ENCODE data around the gene GYS1. TPM values are rescaled to one million over a fixed set of nuclear protein-coding genes. Genes with fewer than 3 reads are reported as not detected.

Gene GYS1
- polyA plus RNA-seq, 6 donors from 2014 or later = 16.0 to 24.1 (median 20.5) TPM

DNA sequence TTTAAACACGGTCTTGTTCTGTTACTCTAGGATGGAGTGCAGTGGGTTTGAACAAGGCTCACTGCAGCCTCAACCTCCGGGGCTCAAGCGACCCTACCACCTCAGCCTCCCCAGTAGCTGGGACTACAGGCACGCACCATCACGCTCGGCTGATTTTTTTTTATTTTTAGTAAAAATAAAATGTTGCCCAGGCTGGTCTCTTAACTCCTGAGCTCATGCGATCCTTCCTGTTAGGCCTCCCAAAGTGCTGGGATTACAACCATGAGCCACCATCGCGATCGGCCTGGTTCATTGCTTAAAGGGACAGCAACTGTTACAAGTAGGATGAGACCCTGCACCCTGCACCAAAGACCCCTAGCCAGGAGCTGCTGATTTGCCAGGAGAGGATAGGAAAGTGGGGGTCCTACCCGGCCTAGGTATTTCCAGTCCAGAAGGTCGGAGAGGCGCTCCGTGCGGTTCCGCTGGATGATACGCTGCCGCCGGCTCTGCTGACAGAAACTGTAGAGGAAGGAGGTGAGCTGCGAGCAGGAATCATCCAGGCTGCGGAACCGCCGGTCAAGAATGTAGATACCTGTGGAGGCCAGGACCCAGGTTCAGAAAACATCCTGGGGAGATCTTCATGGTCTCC, 22.9 kb downstream of the GYS1 start:
- ATAC-seq (ENCODE audit: low read depth in 2 of 2) = no peak
- Mint-ChIP-seq H3K4me3 (peak overlapping the region in 1 of 8 donors; percentile 9), H3K4me1 (peaks cover 26 to 33% (median 28%) of the 10 kb centered on the region in 3 donors), H3K27ac (peak overlapping the region in 1 of 6 donors; percentile 38), H3K9me3 (peaks cover 0 to 2% (median 0%) of the 10 kb centered on the region in 7 donors), H3K36me3 (peaks cover 9 to 12% of the 10 kb centered on the region in 2 donors), H3K27me3 (no peaks in the 10 kb centered on the region)
- no peak for DNase-seq

DNA sequence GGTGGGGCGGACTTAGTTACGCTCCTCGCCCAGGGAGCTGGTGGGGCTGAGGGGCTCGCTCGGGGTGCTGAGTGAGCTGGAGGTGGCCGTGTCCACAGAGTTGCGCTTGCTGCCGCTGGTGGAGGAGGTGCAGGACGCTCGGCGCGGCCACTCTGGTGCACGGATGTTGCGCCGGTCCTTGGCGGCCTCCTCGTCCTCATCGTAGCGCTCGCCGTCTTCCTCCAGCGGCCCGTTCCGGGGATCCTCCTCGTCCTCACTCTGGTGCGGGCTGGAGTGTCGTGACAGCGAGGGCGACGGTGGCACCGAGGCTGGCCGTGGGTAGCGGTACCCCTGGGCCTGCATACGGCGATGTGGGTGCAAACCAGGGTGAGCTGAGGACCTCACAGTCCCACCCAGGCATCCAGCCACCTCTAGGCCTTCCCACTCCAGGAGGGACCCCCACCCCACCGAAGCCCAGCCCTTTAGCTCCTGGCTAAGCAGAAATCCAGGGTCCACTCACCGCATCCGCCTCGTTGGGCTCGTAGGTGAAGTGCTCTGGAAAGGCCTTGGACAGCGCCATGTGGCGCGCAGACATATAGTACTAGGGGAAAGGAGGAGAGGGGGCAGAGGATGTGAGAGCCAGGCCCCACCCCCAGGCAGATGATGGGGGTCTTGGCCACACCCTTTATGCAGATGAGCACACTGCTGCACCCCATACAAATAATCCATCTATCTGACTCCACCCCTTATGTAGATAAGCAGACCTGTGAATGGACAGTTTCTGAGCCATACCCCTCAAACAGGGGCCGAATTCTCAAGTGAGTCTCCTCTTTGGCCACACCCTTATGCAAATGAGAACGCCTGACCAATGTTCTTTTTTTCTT, 23.6 kb downstream of the GYS1 start:
- DNase-seq = no peak
- no peak overlapping the region for H3K27ac Mint-ChIP-seq

DNA sequence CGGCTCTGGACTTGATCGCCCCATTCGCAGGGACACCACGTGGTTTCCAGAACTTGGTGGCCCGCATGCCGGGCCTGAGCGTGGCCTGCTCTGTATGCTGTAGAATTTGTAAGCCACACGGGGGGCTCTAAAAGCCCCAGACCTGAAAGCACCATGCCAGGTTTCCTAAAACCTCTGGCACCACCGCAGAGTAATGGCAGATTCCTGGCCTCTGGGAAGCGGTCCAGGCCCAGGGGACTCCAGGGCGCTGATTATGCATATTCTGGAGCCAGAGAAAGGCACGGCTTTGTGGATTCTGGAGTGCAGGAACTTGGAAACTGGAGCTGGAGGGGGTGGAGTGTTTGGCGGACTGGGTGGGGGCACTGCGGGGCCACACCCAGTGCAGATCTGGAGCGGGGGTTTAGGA, 24.3 kb downstream of the GYS1 start:
- Mint-ChIP-seq H3K4me1 (peaks cover 40 to 48% (median 43%) of the 10 kb centered on the region in 3 donors), H3K27ac (no peak overlapping the region), H3K4me3 (peak overlapping the region in 1 of 8 donors; percentile 44)

More for the DNA sequence above, 23.6 kb downstream of the GYS1 start:
- peak overlapping the region in 1 of 8 donors; percentile 52 for H3K4me3 Mint-ChIP-seq
- H3K36me3 Mint-ChIP-seq = peaks cover 9 to 12% of the 10 kb centered on the region in 2 donors
- no peak for ATAC-seq (ENCODE audit: low read depth in 2 of 2)
- no peaks in the 10 kb centered on the region for H3K27me3 Mint-ChIP-seq
- H3K4me1 Mint-ChIP-seq = peaks cover 33 to 41% (median 36%) of the 10 kb centered on the region in 3 donors
- peaks cover 0 to 2% (median 0%) of the 10 kb centered on the region in 7 donors for H3K9me3 Mint-ChIP-seq

DNA sequence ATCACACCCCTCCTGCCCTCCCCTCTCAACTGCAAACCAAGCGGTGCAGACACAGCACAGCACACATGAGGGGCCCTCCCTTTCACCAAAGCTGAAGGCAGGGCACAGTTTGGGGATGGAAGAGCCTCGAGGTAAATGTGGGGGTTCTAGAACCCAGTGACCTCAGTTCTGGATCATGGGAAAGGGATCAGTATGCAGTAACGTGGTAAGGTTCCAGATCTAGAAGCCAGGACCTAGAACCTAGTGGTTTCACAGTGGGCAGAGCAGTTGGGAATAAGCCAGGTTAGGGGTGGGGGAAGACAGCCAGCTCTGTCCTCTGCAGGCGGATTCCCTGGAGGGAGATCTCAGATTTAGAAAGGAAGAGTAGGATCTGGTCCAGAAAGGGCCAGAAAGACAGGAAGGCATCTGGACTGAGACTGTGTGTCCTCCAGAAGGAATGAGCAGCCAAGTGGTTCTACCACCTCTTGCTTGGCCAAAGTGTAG, 24.9 kb downstream of the GYS1 start:
- no peak for DNase-seq
- Mint-ChIP-seq H3K4me3 (peak overlapping the region in 2 of 8 donors; percentile 10 to 98), H3K4me1 (peaks cover 45 to 54% (median 49%) of the 10 kb centered on the region in 3 donors), H3K27ac (peak overlapping the region in 3 of 6 donors; percentile 17 to 92 (median 29)), H3K27me3 (no peaks in the 10 kb centered on the region), H3K9me3 (peaks cover 0 to 2% (median 0%) of the 10 kb centered on the region in 7 donors), H3K36me3 (peaks cover 9 to 12% of the 10 kb centered on the region in 2 donors)
- no peak for ATAC-seq (ENCODE audit: low read depth in 2 of 2)

More for the DNA sequence above, 24.3 kb downstream of the GYS1 start:
- no peak for ATAC-seq (ENCODE audit: low read depth in 2 of 2)
- Mint-ChIP-seq H3K36me3 (peaks cover 9 to 12% of the 10 kb centered on the region in 2 donors), H3K27me3 (no peaks in the 10 kb centered on the region), H3K9me3 (peaks cover 0 to 2% (median 0%) of the 10 kb centered on the region in 7 donors)
- no peak for DNase-seq

DNA sequence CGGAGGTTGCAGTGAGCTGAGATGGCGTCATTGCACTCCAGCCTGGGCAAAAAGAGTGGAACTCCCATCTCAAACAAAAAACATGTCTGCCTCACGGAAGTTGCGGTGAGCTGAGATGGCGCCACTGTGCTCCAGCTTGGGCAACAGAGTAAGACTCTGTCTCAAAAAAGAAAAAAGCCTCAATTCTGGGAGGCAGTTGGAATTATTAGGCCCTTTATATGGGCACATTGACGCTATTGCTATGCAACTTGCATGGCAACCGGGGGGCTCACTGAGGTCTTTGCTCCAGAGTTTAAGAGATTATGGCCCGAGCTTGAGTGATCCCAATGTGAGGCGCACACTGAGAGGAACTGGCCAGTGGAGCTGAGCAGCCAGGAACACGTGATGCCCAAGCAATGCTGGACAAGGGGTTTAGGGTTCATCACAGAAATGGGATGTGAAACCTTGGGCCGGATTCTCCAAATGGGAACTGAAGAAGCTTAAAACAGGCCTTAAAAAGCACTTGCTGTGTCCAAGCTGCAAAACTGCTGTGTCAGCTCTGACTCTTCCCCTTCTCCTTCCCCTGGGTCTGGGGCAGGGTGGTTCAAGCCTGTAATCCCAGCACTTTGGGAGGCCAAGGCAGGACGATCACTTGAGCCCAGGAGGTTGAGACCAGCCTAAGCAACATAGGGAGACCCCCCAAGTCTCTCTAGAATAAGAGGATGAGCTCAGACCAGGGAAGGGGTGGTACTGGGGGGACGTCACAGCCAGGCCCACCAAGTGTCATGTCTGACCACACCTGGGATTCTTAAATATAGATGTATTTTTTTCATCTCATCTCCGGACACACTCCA, 25.5 kb downstream of the GYS1 start:
- H3K4me1 Mint-ChIP-seq = peaks cover 49 to 60% (median 55%) of the 10 kb centered on the region in 3 donors
- DNase-seq (no peak), ATAC-seq (ENCODE audit: low read depth in 2 of 2) (no peak)
- peak overlapping the region in 1 of 6 donors; percentile 75 for H3K27ac Mint-ChIP-seq
- H3K9me3 Mint-ChIP-seq = peaks cover 0 to 2% (median 0%) of the 10 kb centered on the region in 7 donors
- peaks cover 5 to 12% of the 10 kb centered on the region in 2 donors for H3K36me3 Mint-ChIP-seq
- H3K4me3 Mint-ChIP-seq = peak overlapping the region in 7 of 8 donors; percentile 5 to 100 (median 57)
- no peaks in the 10 kb centered on the region for H3K27me3 Mint-ChIP-seq

DNA sequence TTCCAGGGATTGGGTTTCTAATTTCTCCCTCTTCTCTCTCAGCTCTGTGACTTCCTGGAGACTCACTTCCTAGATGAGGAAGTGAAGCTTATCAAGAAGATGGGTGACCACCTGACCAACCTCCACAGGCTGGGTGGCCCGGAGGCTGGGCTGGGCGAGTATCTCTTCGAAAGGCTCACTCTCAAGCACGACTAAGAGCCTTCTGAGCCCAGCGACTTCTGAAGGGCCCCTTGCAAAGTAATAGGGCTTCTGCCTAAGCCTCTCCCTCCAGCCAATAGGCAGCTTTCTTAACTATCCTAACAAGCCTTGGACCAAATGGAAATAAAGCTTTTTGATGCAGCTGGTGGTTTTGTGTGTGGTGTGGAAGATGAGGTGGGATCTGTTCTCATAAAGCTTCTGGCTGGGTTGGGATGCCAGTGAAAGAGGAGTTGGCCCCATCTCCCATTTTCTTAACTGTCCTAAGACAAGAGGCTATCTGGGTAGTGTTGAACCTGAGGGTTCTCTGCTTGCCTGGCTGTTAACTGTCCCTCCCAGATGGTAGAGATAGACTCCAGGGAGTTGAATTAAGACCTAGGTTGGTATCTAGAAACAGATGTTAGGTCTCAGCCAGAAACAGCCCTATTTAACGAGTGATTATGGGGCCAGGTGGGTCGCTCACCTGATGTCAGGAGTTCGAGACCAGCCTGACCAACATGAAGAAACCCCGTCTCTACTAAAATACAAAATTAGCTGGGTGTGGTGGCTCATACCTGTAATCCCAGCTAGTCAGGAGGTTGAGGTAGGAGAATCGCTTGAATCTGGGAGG, 26.4 kb downstream of the GYS1 start:
- H3K9me3 Mint-ChIP-seq = peaks cover 0 to 2% (median 0%) of the 10 kb centered on the region in 7 donors
- ATAC-seq (ENCODE audit: low read depth in 2 of 2) = no peak
- no peak for DNase-seq
- H3K36me3 Mint-ChIP-seq = peaks cover 5 to 12% of the 10 kb centered on the region in 2 donors
- peak overlapping the region; percentile 96 to 100 (median 98) for H3K4me3 Mint-ChIP-seq
- H3K27ac Mint-ChIP-seq = peak overlapping the region in 4 of 6 donors; percentile 94 to 99 (median 97)
- H3K27me3 Mint-ChIP-seq = no peaks in the 10 kb centered on the region
- H3K4me1 Mint-ChIP-seq = peaks cover 57 to 69% (median 64%) of the 10 kb centered on the region in 3 donors

DNA sequence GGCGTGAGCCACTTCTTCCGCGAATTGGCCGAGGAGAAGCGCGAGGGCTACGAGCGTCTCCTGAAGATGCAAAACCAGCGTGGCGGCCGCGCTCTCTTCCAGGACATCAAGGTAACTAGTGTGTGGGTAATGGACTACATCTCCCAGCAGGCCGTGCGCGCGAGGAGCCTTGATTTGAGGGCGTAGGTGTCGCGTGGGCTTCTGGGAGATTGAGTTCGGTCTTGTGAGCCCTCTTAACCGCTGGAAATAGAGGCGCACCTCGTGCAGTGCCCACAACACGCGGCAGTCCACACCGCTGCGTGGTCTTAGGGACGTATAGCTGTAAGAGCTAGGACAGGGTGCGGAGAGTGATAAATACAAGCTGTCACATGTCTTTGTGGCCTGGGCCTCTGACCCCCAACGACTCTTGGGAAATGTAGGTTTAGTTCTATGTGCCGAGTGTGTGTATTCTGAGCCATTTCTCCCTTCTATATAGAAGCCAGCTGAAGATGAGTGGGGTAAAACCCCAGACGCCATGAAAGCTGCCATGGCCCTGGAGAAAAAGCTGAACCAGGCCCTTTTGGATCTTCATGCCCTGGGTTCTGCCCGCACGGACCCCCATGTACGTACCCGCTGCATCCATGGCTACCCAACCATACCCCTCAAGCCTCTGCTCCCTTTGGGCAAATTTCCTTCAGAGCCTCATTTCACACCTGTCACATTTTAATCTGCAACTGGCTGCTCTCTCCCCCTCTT, 27.1 kb downstream of the GYS1 start:
- ATAC-seq (ENCODE audit: low read depth in 2 of 2) = peak; percentile 65
- no peaks in the 10 kb centered on the region for H3K27me3 Mint-ChIP-seq
- H3K4me1 Mint-ChIP-seq = peaks cover 62 to 74% (median 69%) of the 10 kb centered on the region in 3 donors
- H3K4me3 Mint-ChIP-seq = peak overlapping the region; percentile 96 to 100 (median 98)
- H3K9me3 Mint-ChIP-seq = peaks cover 0 to 2% (median 0%) of the 10 kb centered on the region in 7 donors
- H3K36me3 Mint-ChIP-seq = peaks cover 5 to 12% of the 10 kb centered on the region in 2 donors
- H3K27ac Mint-ChIP-seq = peak overlapping the region; percentile 96 to 99 (median 98)
- DNase-seq = peak; percentile 85

DNA sequence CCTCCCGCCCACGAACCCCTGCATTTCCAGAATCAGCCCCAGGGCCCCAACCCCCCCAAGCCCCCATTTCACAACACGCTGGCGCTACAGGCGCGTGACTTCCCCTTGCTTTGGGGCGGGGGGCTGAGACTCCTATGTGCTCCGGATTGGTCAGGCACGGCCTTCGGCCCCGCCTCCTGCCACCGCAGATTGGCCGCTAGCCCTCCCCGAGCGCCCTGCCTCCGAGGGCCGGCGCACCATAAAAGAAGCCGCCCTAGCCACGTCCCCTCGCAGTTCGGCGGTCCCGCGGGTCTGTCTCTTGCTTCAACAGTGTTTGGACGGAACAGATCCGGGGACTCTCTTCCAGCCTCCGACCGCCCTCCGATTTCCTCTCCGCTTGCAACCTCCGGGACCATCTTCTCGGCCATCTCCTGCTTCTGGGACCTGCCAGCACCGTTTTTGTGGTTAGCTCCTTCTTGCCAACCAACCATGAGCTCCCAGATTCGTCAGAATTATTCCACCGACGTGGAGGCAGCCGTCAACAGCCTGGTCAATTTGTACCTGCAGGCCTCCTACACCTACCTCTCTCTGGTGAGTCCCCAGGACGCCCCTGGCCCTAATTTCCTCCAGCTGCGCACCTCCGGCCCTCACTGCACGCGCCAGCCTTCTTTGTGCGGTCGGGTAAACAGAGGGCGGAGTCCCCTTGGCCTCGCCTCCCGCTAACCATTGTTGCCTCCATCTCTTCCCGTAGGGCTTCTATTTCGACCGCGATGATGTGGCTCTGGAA, 27.9 kb downstream of the GYS1 start, which contains the start of gene FTL:
FTL (plus strand) TSS at position 270 of the 766 bp plus-strand sequence; CDS start at position 469, 199 bp downstream.
- DNase-seq (peak; percentile 93), ATAC-seq (ENCODE audit: low read depth in 2 of 2) (peak; percentile 84 to 86)
- H3K36me3 Mint-ChIP-seq = peaks cover 5 to 12% of the 10 kb centered on the region in 2 donors
- peaks cover 63 to 70% (median 64%) of the 10 kb centered on the region in 3 donors for H3K4me1 Mint-ChIP-seq
- peak within 1 kb of the TSS; percentile 96 to 100 (median 98) for H3K4me3 Mint-ChIP-seq
- peak within 1 kb of the TSS; percentile 96 to 99 (median 98) for H3K27ac Mint-ChIP-seq
- peaks cover 0 to 2% (median 0%) of the 10 kb centered on the region in 7 donors for H3K9me3 Mint-ChIP-seq
- no peaks in the 10 kb centered on the region for H3K27me3 Mint-ChIP-seq

DNA sequence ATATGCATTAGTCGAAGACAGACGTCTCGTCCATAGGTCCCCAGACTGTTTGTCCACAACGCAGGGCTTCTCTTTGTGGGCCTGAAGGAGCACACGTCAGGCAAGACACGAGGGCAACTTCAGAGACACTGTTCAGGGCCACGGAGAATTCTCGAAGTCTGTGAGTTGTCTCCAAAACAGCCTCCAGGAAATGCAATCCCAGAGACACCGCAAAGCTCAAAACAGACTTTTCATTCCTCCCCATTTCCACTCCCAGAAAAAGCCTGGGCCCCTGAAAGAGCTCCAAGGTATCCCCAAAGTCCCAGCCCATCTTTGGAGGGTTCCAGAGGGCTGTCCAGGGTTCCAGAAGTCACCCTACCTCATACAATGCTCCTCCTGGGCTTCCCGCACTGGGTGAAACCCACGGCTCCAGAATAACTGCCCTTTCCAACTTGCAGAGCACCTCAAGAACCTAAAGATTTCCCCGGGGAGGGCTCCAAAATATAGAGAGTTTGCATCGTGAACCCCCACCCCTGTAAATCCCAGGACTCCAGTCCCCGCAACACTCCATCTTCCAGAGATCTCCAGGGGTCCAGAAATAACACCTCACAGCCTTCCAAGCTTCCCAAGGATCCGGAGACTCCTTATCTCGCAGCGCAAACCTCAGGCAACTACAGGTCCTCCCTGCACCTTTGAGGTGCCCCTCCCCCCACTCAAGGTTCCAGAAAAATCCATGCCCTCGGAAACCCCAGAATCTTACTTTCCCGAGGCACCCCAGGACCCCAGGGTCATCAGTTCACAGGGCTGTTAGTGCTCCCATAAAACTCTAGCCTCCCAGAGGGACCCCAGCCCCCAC, 28.7 kb downstream of the GYS1 start:
- H3K9me3 Mint-ChIP-seq = peaks cover 0 to 2% (median 0%) of the 10 kb centered on the region in 7 donors
- no peak for DNase-seq
- H3K27me3 Mint-ChIP-seq = no peaks in the 10 kb centered on the region
- peak overlapping the region; percentile 74 to 99 (median 94) for H3K27ac Mint-ChIP-seq
- H3K4me3 Mint-ChIP-seq = peak overlapping the region; percentile 91 to 99 (median 98)
- H3K4me1 Mint-ChIP-seq = peaks cover 63 to 72% (median 64%) of the 10 kb centered on the region in 3 donors
- H3K36me3 Mint-ChIP-seq = peaks cover 5 to 12% of the 10 kb centered on the region in 2 donors
- no peak for ATAC-seq (ENCODE audit: low read depth in 2 of 2)

Measured in naive B cell (primary cell).